IMR-90 (cell line): ENCODE results near the gene PPP1R37. TPM values are rescaled to one million over a fixed set of nuclear protein-coding genes. Genes with fewer than 3 reads are reported as not detected.
A peak's percentile ranks its signal among the peaks of the same experiment; 100 is the strongest.

ENCODE experiments used
- ATAC-seq: fragments of 200-7000 bp; cut with Tn5 transposase; 2 replicates; pipeline ENCODE4 v1.9.1; 2020; ENCODE audit warnings: low read depth, mild to moderate bottlenecking, moderate library complexity
- BruUV-seq: library from RNA; stranded (reverse); fragments of 400-500 nt; replicated peaks from 2 replicates; lab custom pipeline; 2021; lab: Mats Ljungman, UMichigan
- CTCF ChIA-PET: fragments of 300-600 bp; formaldehyde crosslinking; extraction: SDS; loops from one replicate; lab custom pipeline; 2021; ENCODE audit warnings: antibody characterized with exemption; lab: Yijun Ruan, JAX
- POLR2A ChIA-PET: fragments of 300-600 bp; sonication (Branson Sonifier 250); formaldehyde crosslinking; loops from one replicate; lab custom pipeline; 2022; ENCODE audit warnings: antibody characterized with exemption; ENCODE audit not compliant: unreplicated experiment; lab: Charles Lee
- DNase-seq: peaks from one replicate; pipeline ENCODE4 v3.0.0; 2013
- H2AFZ ChIP-seq: replicated peaks from 2 replicates; pipeline ENCODE3; 2013; ENCODE audit warnings: low read length, mild to moderate bottlenecking; ENCODE audit not compliant: poor library complexity
- H2AK5ac ChIP-seq: 2 replicates; pipeline ENCODE4 v1.6.1; 2013; ENCODE audit warnings: low read depth, low read length, inconsistent platforms
- H2AK9ac ChIP-seq: replicated peaks from 2 replicates; pipeline ENCODE3; 2013; ENCODE audit warnings: mild to moderate bottlenecking, low read depth, low read length, moderate library complexity; ENCODE audit not compliant: poor library complexity
- H2BK120ac ChIP-seq: 2 replicates; pipeline ENCODE4 v1.6.1; 2013; ENCODE audit warnings: low read depth, low read length, inconsistent platforms
- H2BK15ac ChIP-seq: 3 replicates; pipeline ENCODE4 v1.6.1; 2013; ENCODE audit warnings: low read depth, low read length, inconsistent platforms
- H2BK20ac ChIP-seq: 2 replicates; pipeline ENCODE4 v1.6.1; 2013; ENCODE audit warnings: low read depth, mild to moderate bottlenecking, inconsistent platforms, low read length, moderate library complexity
- H2BK5ac ChIP-seq: 2 replicates; pipeline ENCODE4 v1.6.1; 2013; ENCODE audit warnings: mild to moderate bottlenecking, low read depth, low read length, inconsistent platforms; ENCODE audit not compliant: poor library complexity, severe bottlenecking
- H3K14ac ChIP-seq: replicated peaks from 2 replicates; pipeline ENCODE4 v1.6.1; 2013; ENCODE audit warnings: low read depth, low read length, inconsistent platforms
- H3K18ac ChIP-seq: 2 replicates; pipeline ENCODE4 v1.6.1; 2013; ENCODE audit warnings: low read depth, low read length, control low read depth
- H3K23ac ChIP-seq: 2 replicates; pipeline ENCODE4 v1.6.1; 2013; ENCODE audit warnings: low read depth, low read length, inconsistent platforms
- H3K27ac ChIP-seq: 2 replicates; pipeline ENCODE4 v1.5.1; 2013; ENCODE audit warnings: mild to moderate bottlenecking, control low read depth, low read length; ENCODE audit not compliant: insufficient read depth
- H3K27me3 ChIP-seq: 2 replicates; pipeline ENCODE4 v1.6.1; 2013; ENCODE audit warnings: low read length; ENCODE audit not compliant: control insufficient read depth, insufficient read depth
- H3K36me3 ChIP-seq: 2 replicates; pipeline ENCODE4 v1.6.1; 2013; ENCODE audit warnings: low read length, mixed read lengths; ENCODE audit not compliant: control insufficient read depth, insufficient read depth
- H3K4ac ChIP-seq: 2 replicates; pipeline ENCODE4 v1.6.1; 2013; ENCODE audit warnings: low read depth, low read length, inconsistent platforms
- H3K4me1 ChIP-seq: 2 replicates; pipeline ENCODE4 v1.6.1; 2013; ENCODE audit warnings: low read length, mixed read lengths; ENCODE audit not compliant: control insufficient read depth, insufficient read depth
- H3K4me2 ChIP-seq: 2 replicates; pipeline ENCODE4 v1.6.1; 2013; ENCODE audit warnings: low read depth, mild to moderate bottlenecking, control low read depth, low read length, moderate library complexity
- H3K4me3 ChIP-seq: 2 replicates; pipeline ENCODE4 v1.5.1; 2013; ENCODE audit warnings: low read depth, mild to moderate bottlenecking, control low read depth, low read length, moderate library complexity; ENCODE audit not compliant: insufficient read depth
- H3K56ac ChIP-seq: 2 replicates; pipeline ENCODE4 v1.6.1; 2013; ENCODE audit warnings: low read length, inconsistent platforms; ENCODE audit not compliant: insufficient read depth; ENCODE audit errors: extremely low read depth
- H3K79me1 ChIP-seq, 2 experiments: 2 replicates each; pipeline ENCODE4 v1.6.1; 2013; ENCODE audit warnings: low read length in 2 of 2, inconsistent platforms in 1 of 2, low read depth in 1 of 2
- H3K9ac ChIP-seq: 2 replicates; pipeline ENCODE4 v1.6.1; 2013; ENCODE audit warnings: low read depth, low read length, control low read depth
- H3K9me1 ChIP-seq: 2 replicates; pipeline ENCODE4 v1.6.1; 2013; ENCODE audit warnings: low read length, inconsistent platforms; ENCODE audit not compliant: insufficient read depth
- H3K9me3 ChIP-seq: 2 replicates; pipeline ENCODE4 v1.6.1; 2013; ENCODE audit warnings: low read length; ENCODE audit not compliant: control insufficient read depth, insufficient read depth
- H4K20me1 ChIP-seq: 2 replicates; pipeline ENCODE4 v1.6.1; 2013; ENCODE audit warnings: low read length, inconsistent platforms; ENCODE audit not compliant: insufficient read depth
- H4K5ac ChIP-seq: 2 replicates; pipeline ENCODE4 v1.6.1; 2013; ENCODE audit warnings: mild to moderate bottlenecking, low read depth, low read length, control low read depth
- H4K8ac ChIP-seq, 2 experiments: 2 replicates each; pipeline ENCODE4 v1.6.1; 2013; ENCODE audit warnings: low read depth in 2 of 2, low read length in 2 of 2, control low read depth in 1 of 2, inconsistent platforms in 1 of 2
- H4K91ac ChIP-seq: 2 replicates; pipeline ENCODE4 v1.6.1; 2013; ENCODE audit warnings: low read depth, low read length, inconsistent platforms; ENCODE audit not compliant: insufficient read depth
- BHLHE40 ChIP-seq: fragments of 150-350 bp; IDR thresholded peaks from 2 replicates; pipeline ENCODE4 v1.6.1; 2016; ENCODE audit warnings: mild to moderate bottlenecking, low read depth, low read length
- CEBPB ChIP-seq: IDR thresholded peaks from 2 replicates; pipeline ENCODE4 v1.6.1; 2012; ENCODE audit warnings: low read depth, low read length, improper control_type of control experiment
- FOS ChIP-seq: fragments of 150-350 bp; IDR thresholded peaks from 2 replicates; pipeline ENCODE4 v1.6.1; 2016; ENCODE audit warnings: low read depth, low read length
- MAFK ChIP-seq: IDR thresholded peaks from 2 replicates; pipeline ENCODE4 v1.6.1; 2012; ENCODE audit warnings: low read depth, low read length, improper control_type of control experiment
- MAZ ChIP-seq: IDR thresholded peaks from 2 replicates; pipeline ENCODE4 v1.6.1; 2012; ENCODE audit warnings: low read depth, mild to moderate bottlenecking, low read length, improper control_type of control experiment, moderate library complexity, borderline replicate concordance
- MXI1 ChIP-seq: IDR thresholded peaks from 2 replicates; pipeline ENCODE4 v1.6.1; 2012; ENCODE audit warnings: low read depth, mild to moderate bottlenecking, low read length, moderate library complexity, borderline replicate concordance
- NFE2L2 ChIP-seq: fragments of 150-350 bp; IDR thresholded peaks from 2 replicates; pipeline ENCODE4 v1.6.1; 2016; ENCODE audit warnings: low read depth, mild to moderate bottlenecking, low read length
- POLR2A ChIP-seq: IDR thresholded peaks from 2 replicates; pipeline ENCODE4 v1.6.1; 2012; ENCODE audit warnings: mild to moderate bottlenecking, low read depth, low read length
- RAD21 ChIP-seq: IDR thresholded peaks from 2 replicates; pipeline ENCODE4 v1.6.1; 2012; ENCODE audit warnings: low read length, improper control_type of control experiment
- RCOR1 ChIP-seq: IDR thresholded peaks from 2 replicates; pipeline ENCODE4 v1.6.1; 2012; ENCODE audit warnings: mild to moderate bottlenecking, low read length, improper control_type of control experiment; ENCODE audit not compliant: insufficient replicate concordance
- RFX5 ChIP-seq: IDR thresholded peaks from 2 replicates; pipeline ENCODE4 v1.8.0; 2012; ENCODE audit warnings: low read depth, mild to moderate bottlenecking, low read length, moderate library complexity
- SMC3 ChIP-seq: fragments of 150-350 bp; IDR thresholded peaks from 2 replicates; pipeline ENCODE4 v1.6.1; 2016; ENCODE audit warnings: low read depth, mild to moderate bottlenecking, antibody characterized with exemption, low read length, moderate library complexity
- WGBS, 2 experiments: methylation state at CpG; one replicate each; pipeline versions ENCODE4 v1.1.5 to v1.1.7; 2013; ENCODE audit warnings: missing lambda C conversion rate in 2 of 2; ENCODE audit not compliant: insufficient read length in 1 of 2; ENCODE audit errors: extremely low coverage in 2 of 2; 5-methylcytosine and 5-hydroxymethylcytosine counted together
- dilution Hi-C: fragments of 300-500 bp; cut with HindIII; formaldehyde crosslinking; loops from one replicate; pipeline ENCODE4 v1.14.3; 2018; ENCODE audit warnings: low sequenced_read_pairs; ENCODE audit not compliant: unreplicated experiment
- in situ Hi-C: fragments of 300-500 bp; cut with MboI; formaldehyde crosslinking; loops from 3 replicates; pipeline ENCODE4 v1.14.3; 2019; ENCODE audit warnings: low sequenced_read_pairs, inconsistent platforms, mixed read lengths
- intact Hi-C: fragments of 100-400 bp; cut with micrococcal nuclease; formaldehyde crosslinking; loops from 2 replicates; pipeline ENCODE4 v1.10.0; 2022
- polyA plus RNA-seq, 3 experiments: library from polyadenylated mRNA; depleted of rRNA; stranded (reverse); fragments of >200 nt; gene quantifications; 2 replicates each; pipeline ENCODE4 v1.2.3, GENCODE V29; 2012; ENCODE audit warnings: low replicate concordance in 1 of 3
- total RNA-seq: library from RNA; depleted of rRNA; stranded (reverse); fragments of >200 nt; gene quantifications from 2 replicates; pipeline ENCODE4 v1.2.3, GENCODE V29; 2012
- TF ChIP-seq, protein P1 (sequence below): fragments of 150-350 bp; IDR thresholded peaks from 2 replicates; pipeline ENCODE4 v1.6.1; 2016; ENCODE audit warnings: low read depth, mild to moderate bottlenecking, low read length, moderate library complexity, borderline replicate concordance
- TF ChIP-seq, protein P2 (sequence below): fragments of 150-350 bp; IDR thresholded peaks from 2 replicates; pipeline ENCODE4 v1.6.1; 2017; ENCODE audit warnings: mild to moderate bottlenecking, antibody characterized with exemption, low read length, low read depth
- TF ChIP-seq, protein P3 (sequence below): conservative IDR thresholded peaks from 2 replicates; pipeline ENCODE4 v1.5.1; 2012; ENCODE audit warnings: mild to moderate bottlenecking, low read depth, low read length, improper control_type of control experiment

Gene PPP1R37
- total and polyA plus RNA-seq, 2 of the 4 experiments (the other 2 are of a cell fraction): 13.1 to 18.5 TPM

DNA sequence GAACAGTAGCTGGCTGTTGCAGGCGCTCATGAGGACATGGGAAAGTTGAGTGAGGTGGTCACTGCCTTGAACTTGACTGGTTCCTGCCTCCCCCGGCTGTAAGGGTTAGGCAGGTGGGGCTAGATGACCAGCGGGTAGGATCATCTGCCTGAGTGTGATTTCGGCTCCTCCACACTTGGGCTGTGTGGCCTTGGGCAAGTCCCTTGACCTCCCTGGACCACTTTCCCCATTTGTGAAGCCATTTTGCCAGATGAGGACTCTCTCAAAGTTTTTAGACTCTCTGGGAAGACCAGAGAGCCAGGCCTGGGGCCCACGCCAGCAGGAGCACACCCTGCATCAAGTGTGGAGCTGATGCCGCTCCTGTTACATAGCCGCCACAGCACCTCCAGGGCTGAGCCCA is 9.5 kb downstream of the PPP1R37 start:
- peaks cover 49% of the 10 kb centered on the region for H3K9me1 ChIP-seq
- no peak overlapping the region for H3K18ac ChIP-seq
- TF ChIP-seq MAZ (no peak), CEBPB (no peak), MAFK (no peak), SMC3 (no peak), RFX5 (no peak), RCOR1 (no peak), FOS (no peak), NFE2L2 (no peak), BHLHE40 (no peak), MXI1 (no peak), RAD21 (no peak), POLR2A (no peak)
- TF ChIP-seq, protein P1, sequence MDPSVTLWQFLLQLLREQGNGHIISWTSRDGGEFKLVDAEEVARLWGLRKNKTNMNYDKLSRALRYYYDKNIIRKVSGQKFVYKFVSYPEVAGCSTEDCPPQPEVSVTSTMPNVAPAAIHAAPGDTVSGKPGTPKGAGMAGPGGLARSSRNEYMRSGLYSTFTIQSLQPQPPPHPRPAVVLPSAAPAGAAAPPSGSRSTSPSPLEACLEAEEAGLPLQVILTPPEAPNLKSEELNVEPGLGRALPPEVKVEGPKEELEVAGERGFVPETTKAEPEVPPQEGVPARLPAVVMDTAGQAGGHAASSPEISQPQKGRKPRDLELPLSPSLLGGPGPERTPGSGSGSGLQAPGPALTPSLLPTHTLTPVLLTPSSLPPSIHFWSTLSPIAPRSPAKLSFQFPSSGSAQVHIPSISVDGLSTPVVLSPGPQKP: no peak
- TF ChIP-seq, protein P2, sequence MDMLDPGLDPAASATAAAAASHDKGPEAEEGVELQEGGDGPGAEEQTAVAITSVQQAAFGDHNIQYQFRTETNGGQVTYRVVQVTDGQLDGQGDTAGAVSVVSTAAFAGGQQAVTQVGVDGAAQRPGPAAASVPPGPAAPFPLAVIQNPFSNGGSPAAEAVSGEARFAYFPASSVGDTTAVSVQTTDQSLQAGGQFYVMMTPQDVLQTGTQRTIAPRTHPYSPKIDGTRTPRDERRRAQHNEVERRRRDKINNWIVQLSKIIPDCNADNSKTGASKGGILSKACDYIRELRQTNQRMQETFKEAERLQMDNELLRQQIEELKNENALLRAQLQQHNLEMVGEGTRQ: no peak
- TF ChIP-seq, protein P3, sequence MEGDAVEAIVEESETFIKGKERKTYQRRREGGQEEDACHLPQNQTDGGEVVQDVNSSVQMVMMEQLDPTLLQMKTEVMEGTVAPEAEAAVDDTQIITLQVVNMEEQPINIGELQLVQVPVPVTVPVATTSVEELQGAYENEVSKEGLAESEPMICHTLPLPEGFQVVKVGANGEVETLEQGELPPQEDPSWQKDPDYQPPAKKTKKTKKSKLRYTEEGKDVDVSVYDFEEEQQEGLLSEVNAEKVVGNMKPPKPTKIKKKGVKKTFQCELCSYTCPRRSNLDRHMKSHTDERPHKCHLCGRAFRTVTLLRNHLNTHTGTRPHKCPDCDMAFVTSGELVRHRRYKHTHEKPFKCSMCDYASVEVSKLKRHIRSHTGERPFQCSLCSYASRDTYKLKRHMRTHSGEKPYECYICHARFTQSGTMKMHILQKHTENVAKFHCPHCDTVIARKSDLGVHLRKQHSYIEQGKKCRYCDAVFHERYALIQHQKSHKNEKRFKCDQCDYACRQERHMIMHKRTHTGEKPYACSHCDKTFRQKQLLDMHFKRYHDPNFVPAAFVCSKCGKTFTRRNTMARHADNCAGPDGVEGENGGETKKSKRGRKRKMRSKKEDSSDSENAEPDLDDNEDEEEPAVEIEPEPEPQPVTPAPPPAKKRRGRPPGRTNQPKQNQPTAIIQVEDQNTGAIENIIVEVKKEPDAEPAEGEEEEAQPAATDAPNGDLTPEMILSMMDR: no peak
- H3K14ac ChIP-seq: no peak overlapping the region
- POLR2A ChIA-PET: no interaction called here
- no TSS peak for BruUV-seq
- WGBS, 2 experiments: 100% methylated on average over 1 of the region's 7 CpGs; no CpG with 5 or more reads in 1 of the 2 experiments
- no peak overlapping the region for H3K4ac ChIP-seq
- no peak overlapping the region for H3K4me3 ChIP-seq
- H2AFZ ChIP-seq: no peak overlapping the region
- H2AK5ac ChIP-seq: peak overlapping the region; percentile 49; the same call in 1 of the 2 replicates
- intact Hi-C loops: no loop called here
- CTCF ChIA-PET: no interaction called here
- H3K27ac ChIP-seq: no peak overlapping the region
- H3K4me1 ChIP-seq: peaks cover 39% of the 10 kb centered on the region
- H3K9me3 ChIP-seq: no peaks in the 10 kb centered on the region
- H2BK20ac ChIP-seq: no peak overlapping the region
- H2BK15ac ChIP-seq: no peak overlapping the region
- peaks cover 98% of the 10 kb centered on the region for H4K20me1 ChIP-seq
- peaks cover 33 to 97% of the 10 kb centered on the region in 2 experiments for H3K79me1 ChIP-seq
- H3K36me3 ChIP-seq: 0 out of 2 replicates have a peak, but pooled peaks cover 1% of the 10 kb centered on the region
- in situ Hi-C loops: no loop called here
- no peak for DNase-seq
- H2AK9ac ChIP-seq: peak overlapping the region; percentile 80
- no peak overlapping the region for H3K56ac ChIP-seq
- H2BK5ac ChIP-seq: no peak overlapping the region
- no peak overlapping the region for H3K23ac ChIP-seq
- no peak overlapping the region for H4K5ac ChIP-seq
- no peak overlapping the region for H3K4me2 ChIP-seq
- no peak overlapping the region for H4K8ac ChIP-seq
- dilution Hi-C loops: no loop called here
- H2BK120ac ChIP-seq: no peak overlapping the region
- no peak for ATAC-seq
- no peak overlapping the region for H4K91ac ChIP-seq
- H3K9ac ChIP-seq: no peak overlapping the region
- no peaks in the 10 kb centered on the region for H3K27me3 ChIP-seq
